SK-N-SH (cell line): ENCODE results near the gene TTLL7. TPM values are rescaled to one million over a fixed set of nuclear protein-coding genes. Genes with fewer than 3 reads are reported as not detected.

Source experiments
- CTCF ChIA-PET: fragments of 300-600, 350-600 bp; formaldehyde crosslinking; extraction: SDS; loops from one replicate; lab custom pipeline; 2021; lab: Yijun Ruan, JAX
- POLR2A ChIA-PET: fragments of 350-600 bp; sonication (Branson Sonifier 250); formaldehyde crosslinking; extraction: SDS; loops from one replicate; lab custom pipeline; 2020; ENCODE audit warnings: antibody characterized with exemption, inconsistent platforms; lab: Yijun Ruan, JAX
- DNase-seq: peaks from one replicate; pipeline ENCODE4 v3.0.0; 2012
- H2AFZ ChIP-seq: fragments of 200-600 bp; sonication (generic); 2 replicates; pipeline ENCODE4 v1.8.1; 2016; ENCODE audit warnings: antibody characterized with exemption, mild to moderate bottlenecking, low read depth
- H3F3A ChIP-seq: fragments of 200-600 bp; sonication (generic); replicated peaks from 2 replicates; pipeline ENCODE3; 2016; ENCODE audit warnings: antibody characterized with exemption, mild to moderate bottlenecking; ENCODE audit not compliant: insufficient read depth
- H3K27ac ChIP-seq, 2 experiments: fragments of 200-500 bp in 1 of 2; fragments of 200-600 bp in 1 of 2; sonication (Bioruptor generic) in 1 of 2; sonication (generic), shearing (Covaris generic) in 1 of 2; 2 replicates each; pipeline versions ENCODE4 v1.5.1 to v1.6.1; 2014 to 2016; ENCODE audit warnings: low read depth in 2 of 2, inconsistent platforms in 1 of 2, low read length in 1 of 2, mild to moderate bottlenecking in 1 of 2, mixed read lengths in 1 of 2
- H3K27me3 ChIP-seq: fragments of 200-600 bp; sonication (generic), shearing (Covaris generic); 2 replicates; pipeline ENCODE4 v1.6.1; 2016; ENCODE audit warnings: mixed run types; ENCODE audit not compliant: insufficient read depth
- H3K36me3 ChIP-seq, 2 experiments: fragments of 200-500 bp in 1 of 2; fragments of 200-600 bp in 1 of 2; sonication (Bioruptor generic) in 1 of 2; sonication (generic) in 1 of 2; replicated peaks in 1 of 2; 2 replicates each; pipeline versions ENCODE3 to v1.5.1; 2014 to 2016; ENCODE audit warnings: low read length in 1 of 2, mild to moderate bottlenecking in 1 of 2; ENCODE audit not compliant: insufficient read depth in 2 of 2, control insufficient read depth in 1 of 2
- H3K4me1 ChIP-seq, 2 experiments: fragments of 200-500 bp in 1 of 2; fragments of 200-600 bp in 1 of 2; sonication (Bioruptor generic) in 1 of 2; sonication (generic), shearing (Covaris generic) in 1 of 2; 2 replicates each; pipeline versions ENCODE4 v1.5.1 to v1.6.1; 2014 to 2016; ENCODE audit warnings: low read depth in 1 of 2, low read length in 1 of 2, mixed run types in 1 of 2; ENCODE audit not compliant: insufficient read depth in 2 of 2, control insufficient read depth in 1 of 2
- H3K4me2 ChIP-seq: fragments of 200-600 bp; sonication (generic), shearing (Covaris generic); 2 replicates; pipeline ENCODE4 v1.6.1; 2017; ENCODE audit warnings: mixed run types
- H3K4me3 ChIP-seq, 2 experiments: fragments of 200-500 bp in 1 of 2; fragments of 200-600 bp in 1 of 2; sonication (Bioruptor generic) in 1 of 2; sonication (generic), shearing (Covaris generic) in 1 of 2; 2 replicates each; pipeline versions ENCODE4 v1.5.1 to v1.8.1; 2014 to 2016; ENCODE audit warnings: low read depth in 2 of 2, inconsistent platforms in 1 of 2, low read length in 1 of 2, mild to moderate bottlenecking in 1 of 2, mixed read lengths in 1 of 2, moderate library complexity in 1 of 2
- H3K79me2 ChIP-seq: fragments of 200-600 bp; sonication (generic); 2 replicates; pipeline ENCODE4 v1.8.1; 2017; ENCODE audit warnings: mild to moderate bottlenecking; ENCODE audit not compliant: insufficient read depth
- H3K9ac ChIP-seq: fragments of 200-600 bp; sonication (generic); 2 replicates; pipeline ENCODE4 v1.6.1; 2017; ENCODE audit warnings: mixed run types
- H3K9me2 ChIP-seq: fragments of 200-600 bp; sonication (generic); 2 replicates; pipeline ENCODE4 v1.6.1; 2017; ENCODE audit warnings: mixed run types
- H3K9me3 ChIP-seq: fragments of 200-600 bp; sonication (generic); 2 replicates; pipeline ENCODE4 v1.6.1; 2017; ENCODE audit warnings: mixed run types, mild to moderate bottlenecking, moderate library complexity
- H4K20me1 ChIP-seq: fragments of 200-600 bp; sonication (generic); 2 replicates; pipeline ENCODE4 v1.6.1; 2017; ENCODE audit warnings: mild to moderate bottlenecking, mixed run types; ENCODE audit not compliant: insufficient read depth
- CHD2 ChIP-seq: fragments of 150-350 bp; IDR thresholded peaks from 2 replicates; pipeline ENCODE4 v1.6.1; 2018; ENCODE audit warnings: low read length; ENCODE audit not compliant: partially characterized antibody
- CTCF ChIP-seq: fragments of 200-600 bp; sonication (generic); IDR thresholded peaks from 2 replicates; pipeline ENCODE4 v1.6.1; 2017; ENCODE audit warnings: antibody characterized with exemption, mild to moderate bottlenecking, moderate library complexity
- EZH2phosphoT487 ChIP-seq: fragments of 200-600 bp; sonication (generic); IDR thresholded peaks from 2 replicates; pipeline ENCODE4 v1.6.1; 2017; ENCODE audit warnings: low read depth, mixed run types, mild to moderate bottlenecking, antibody characterized with exemption, moderate library complexity, borderline replicate concordance
- FOXJ3 ChIP-seq: sonication (generic); formaldehyde crosslinking; IDR thresholded peaks from 2 replicates; pipeline ENCODE4 v1.5.1; 2020; ENCODE audit warnings: mild to moderate bottlenecking, missing genetic modification reagents
- FOXM1 ChIP-seq: IDR thresholded peaks from 2 replicates; pipeline ENCODE4 v1.4.0; 2012; ENCODE audit warnings: low read depth, mild to moderate bottlenecking
- JUND ChIP-seq: IDR thresholded peaks from 2 replicates; pipeline ENCODE4 v1.4.0; 2012
- MEF2A ChIP-seq: IDR thresholded peaks from 2 replicates; pipeline ENCODE4 v1.4.0; 2012; ENCODE audit warnings: low read depth, borderline replicate concordance
- NFIC ChIP-seq: IDR thresholded peaks from 2 replicates; pipeline ENCODE4 v1.4.0; 2012; ENCODE audit warnings: borderline replicate concordance
- PBX3 ChIP-seq: IDR thresholded peaks from 2 replicates; pipeline ENCODE4; 2012
- POLR2AphosphoS5 ChIP-seq: IDR thresholded peaks from 2 replicates; pipeline ENCODE4 v1.6.1; 2012; ENCODE audit warnings: low read depth, low read length
- RAD21 ChIP-seq: IDR thresholded peaks from 2 replicates; pipeline ENCODE4 v1.6.1; 2012; ENCODE audit warnings: mild to moderate bottlenecking, low read length
- REST ChIP-seq: IDR thresholded peaks from 2 replicates; pipeline ENCODE4 v1.6.1; 2012; ENCODE audit warnings: mild to moderate bottlenecking, low read depth, low read length, moderate library complexity
- RFX5 ChIP-seq: IDR thresholded peaks from 2 replicates; pipeline ENCODE4 v1.6.1; 2012; ENCODE audit warnings: mild to moderate bottlenecking, improper control_type of control experiment, low read length
- RXRA ChIP-seq: IDR thresholded peaks from 2 replicates; pipeline ENCODE4 v1.4.0; 2012; ENCODE audit warnings: low read depth, mild to moderate bottlenecking, borderline replicate concordance
- SMC3 ChIP-seq: IDR thresholded peaks from 2 replicates; pipeline ENCODE4 v1.6.1; 2012; ENCODE audit warnings: low read depth, low read length, improper control_type of control experiment
- TAF1 ChIP-seq: IDR thresholded peaks from 2 replicates; pipeline ENCODE4 v1.6.1; 2012; ENCODE audit warnings: low read depth, mild to moderate bottlenecking, low read length, moderate library complexity, borderline replicate concordance
- USF2 ChIP-seq: fragments of 150-350 bp; IDR thresholded peaks from 2 replicates; pipeline ENCODE4 v1.6.1; 2017; ENCODE audit warnings: antibody characterized with exemption, low read length, low read depth, borderline replicate concordance
- ZBTB33 ChIP-seq: IDR thresholded peaks from 2 replicates; pipeline ENCODE4 v1.4.0; 2012; ENCODE audit warnings: low read depth, borderline replicate concordance
- WGBS: methylation state at CpG from one replicate; pipeline ENCODE4 v1.1.6; 2017; ENCODE audit warnings: low lambda C conversion rate; 5-methylcytosine and 5-hydroxymethylcytosine counted together
- polyA plus RNA-seq, 3 experiments: library from polyadenylated mRNA; depleted of rRNA; stranded (reverse); fragments of >200 nt; gene quantifications; 2 replicates each; pipeline ENCODE4 v1.2.3, GENCODE V29; 2012

The TTLL7 gene
- polyA plus RNA-seq, 1 of the 3 experiments (the other 2 are of a cell fraction) = 7.3 TPM

GRCh38 chr1:83864991-83865390 lies 133.9 kb downstream of the TTLL7 start:
- Histone ChIP-seq H4K20me1 (no peaks in the 10 kb centered on the region), H3F3A (peaks cover 3% of the 10 kb centered on the region), H3K9ac (no peak overlapping the region), H3K4me3 (no peak overlapping the region), H3K27me3 (no peaks in the 10 kb centered on the region), H3K4me2 (no peak overlapping the region), H3K9me3 (no peaks in the 10 kb centered on the region), H3K79me2 (no peaks in the 10 kb centered on the region), H3K27ac (no peak overlapping the region), H3K36me3 (peaks cover 3 to 5% of the 10 kb centered on the region in 2 experiments), H3K4me1 (no peaks in the 10 kb centered on the region), H3K9me2 (no peaks in the 10 kb centered on the region), H2AFZ (no peak overlapping the region)
- 84% methylated on average over 2 of the region's 2 CpGs for WGBS
- no peak for TF ChIP-seq FOXM1
- TF ChIP-seq CHD2 = no peak
- TF ChIP-seq PBX3 = no peak
- no peak for TF ChIP-seq REST
- no peak for TF ChIP-seq FOXJ3 (CRISPR knock-in tag)
- no peak for TF ChIP-seq POLR2AphosphoS5
- no peak for TF ChIP-seq MEF2A
- no peak for TF ChIP-seq EZH2phosphoT487
- no peak for TF ChIP-seq ZBTB33
- no peak for TF ChIP-seq CTCF
- no peak for TF ChIP-seq SMC3
- no peak for TF ChIP-seq RFX5
- no peak for TF ChIP-seq JUND
- TF ChIP-seq RXRA = no peak
- TF ChIP-seq USF2 = no peak
- no peak for TF ChIP-seq NFIC
- no peak for TF ChIP-seq TAF1
- TF ChIP-seq RAD21 = no peak
- ChIA-PET POLR2A (no interaction called here), CTCF (no interaction called here)
- DNase-seq = no peak
